ENCODE data around the gene ADGRF1.

ADGRF1 gene

GRCh38 chr6:47034926-47035325 is 7.2 kb downstream of the ADGRF1 start:
- no peaks in the 10 kb centered on the region for H4K20me1 ChIP-seq (ENCODE audit: insufficient read depth, low read length)
- TF ChIP-seq CTCF (IDR thresholded peaks at IDR 0.05; ENCODE audit: low read depth, low read length) (no peak), EZH2phosphoT487 (IDR thresholded peaks at IDR 0.05; ENCODE audit: low read depth) (no peak)
- peaks cover 46% of the 10 kb centered on the region for H3K27me3 ChIP-seq (ENCODE audit: low read depth, low read length)
- H3K4me1 ChIP-seq (ENCODE audit: low read length): no peaks in the 10 kb centered on the region
- no peak overlapping the region for H3K27ac ChIP-seq (ENCODE audit: low read length)
- no peak overlapping the region for H2AFZ ChIP-seq (ENCODE audit: low read depth, low read length)
- no peaks in the 10 kb centered on the region for H3K79me2 ChIP-seq (ENCODE audit: low read length)
- H3K4me2 ChIP-seq (ENCODE audit: low read length): no peak overlapping the region
- H3K36me3 ChIP-seq (replicated peaks; ENCODE audit: low read depth, low read length): no peaks in the 10 kb centered on the region
- no peak overlapping the region for H3K9ac ChIP-seq (ENCODE audit: low read length)
- no peak overlapping the region for H3K4me3 ChIP-seq (ENCODE audit: low read length)
- no peaks in the 10 kb centered on the region for H3K9me3 ChIP-seq (ENCODE audit: insufficient read depth, low read length)

DNA sequence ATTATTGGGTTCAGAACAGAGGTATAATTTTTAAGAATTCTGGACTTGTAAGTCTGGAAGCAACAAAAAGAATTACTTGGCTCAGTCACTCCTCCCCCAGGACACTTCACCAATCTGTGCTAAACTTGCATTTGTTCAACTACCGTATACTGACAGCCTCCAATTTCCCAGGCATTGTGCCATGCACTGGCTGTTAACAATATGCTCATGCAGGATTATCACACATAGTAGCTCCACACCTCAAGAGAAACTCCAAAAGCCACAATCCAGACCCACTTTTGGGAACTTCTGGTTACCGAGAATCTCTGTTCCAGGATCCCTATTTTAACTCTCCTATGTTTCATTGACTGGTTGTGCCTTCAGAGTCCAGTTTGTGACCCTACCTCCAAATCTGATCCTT is 7.7 kb downstream of the ADGRF1 start:
- Histone ChIP-seq H3K4me1 (ENCODE audit: low read length) (no peaks in the 10 kb centered on the region), H3K9me3 (ENCODE audit: insufficient read depth, low read length) (no peaks in the 10 kb centered on the region), H3K4me3 (ENCODE audit: low read length) (no peak overlapping the region), H3K27me3 (ENCODE audit: low read depth, low read length) (peaks cover 46% of the 10 kb centered on the region), H3K36me3 (replicated peaks; ENCODE audit: low read depth, low read length) (no peaks in the 10 kb centered on the region), H2AFZ (ENCODE audit: low read depth, low read length) (no peak overlapping the region), H3K79me2 (ENCODE audit: low read length) (no peaks in the 10 kb centered on the region), H3K9ac (ENCODE audit: low read length) (no peak overlapping the region), H4K20me1 (ENCODE audit: insufficient read depth, low read length) (no peaks in the 10 kb centered on the region), H3K4me2 (ENCODE audit: low read length) (no peak overlapping the region), H3K27ac (ENCODE audit: low read length) (no peak overlapping the region)
- no peak for TF ChIP-seq EZH2phosphoT487 (IDR thresholded peaks at IDR 0.05; ENCODE audit: low read depth)
- no peak for TF ChIP-seq CTCF (IDR thresholded peaks at IDR 0.05; ENCODE audit: low read depth, low read length)

- Histone ChIP-seq H3K27ac (ENCODE audit: low read length) (no peak overlapping the region), H3K9me3 (ENCODE audit: insufficient read depth, low read length) (no peaks in the 10 kb centered on the region), H3K9ac (ENCODE audit: low read length) (no peak overlapping the region), H3K4me2 (ENCODE audit: low read length) (no peak overlapping the region), H3K27me3 (ENCODE audit: low read depth, low read length) (peaks cover 46% of the 10 kb centered on the region), H3K4me1 (ENCODE audit: low read length) (no peaks in the 10 kb centered on the region), H4K20me1 (ENCODE audit: insufficient read depth, low read length) (no peaks in the 10 kb centered on the region), H3K36me3 (replicated peaks; ENCODE audit: low read depth, low read length) (no peaks in the 10 kb centered on the region), H3K79me2 (ENCODE audit: low read length) (no peaks in the 10 kb centered on the region), H3K4me3 (ENCODE audit: low read length) (no peak overlapping the region), H2AFZ (ENCODE audit: low read depth, low read length) (no peak overlapping the region)
- no peak for TF ChIP-seq CTCF (IDR thresholded peaks at IDR 0.05; ENCODE audit: low read depth, low read length)
- TF ChIP-seq EZH2phosphoT487 (IDR thresholded peaks at IDR 0.05; ENCODE audit: low read depth): no peak
Observed at GRCh38 chr6:47032974-47033765, 9.0 kb downstream of the ADGRF1 start.

DNA sequence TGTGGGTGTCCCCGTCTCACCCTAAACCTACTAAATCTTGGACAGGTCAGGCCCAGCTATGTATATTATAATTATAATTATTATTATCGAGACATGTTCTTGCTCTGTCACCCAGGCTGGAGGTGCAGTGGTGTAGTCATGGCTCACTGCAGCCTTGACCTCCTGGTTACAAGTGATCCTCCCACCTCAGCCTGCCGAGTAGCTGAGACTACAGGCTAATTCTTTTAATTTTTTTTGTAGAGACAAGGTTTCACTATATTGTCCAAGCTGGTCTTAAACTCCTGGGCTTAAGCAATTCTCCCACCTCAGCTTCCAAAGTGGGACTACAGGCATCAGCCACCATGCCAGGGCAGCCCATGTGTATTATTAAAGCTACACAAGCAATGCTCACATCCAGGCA is 10.5 kb downstream of the ADGRF1 start:
- no peaks in the 10 kb centered on the region for H4K20me1 ChIP-seq (ENCODE audit: insufficient read depth, low read length)
- no peak overlapping the region for H3K9ac ChIP-seq (ENCODE audit: low read length)
- H3K9me3 ChIP-seq (ENCODE audit: insufficient read depth, low read length): no peaks in the 10 kb centered on the region
- no peaks in the 10 kb centered on the region for H3K79me2 ChIP-seq (ENCODE audit: low read length)
- no peak overlapping the region for H3K4me2 ChIP-seq (ENCODE audit: low read length)
- no peak overlapping the region for H2AFZ ChIP-seq (ENCODE audit: low read depth, low read length)
- peaks cover 36% of the 10 kb centered on the region for H3K27me3 ChIP-seq (ENCODE audit: low read depth, low read length)
- H3K4me3 ChIP-seq (ENCODE audit: low read length): no peak overlapping the region
- H3K36me3 ChIP-seq (replicated peaks; ENCODE audit: low read depth, low read length): no peaks in the 10 kb centered on the region
- TF ChIP-seq EZH2phosphoT487 (IDR thresholded peaks at IDR 0.05; ENCODE audit: low read depth) (no peak), CTCF (IDR thresholded peaks at IDR 0.05; ENCODE audit: low read depth, low read length) (no peak)
- H3K4me1 ChIP-seq (ENCODE audit: low read length): no peaks in the 10 kb centered on the region
- no peak overlapping the region for H3K27ac ChIP-seq (ENCODE audit: low read length)

Data from OCI-LY3 (cell line).